Endothelial cell of umbilical vein (primary cell): ENCODE data around the gene CHST8. TPM values are rescaled to one million over a fixed set of nuclear protein-coding genes. Genes with fewer than 3 reads are reported as not detected.

Experiments used
- BruUV-seq: library from RNA; stranded (reverse); fragments of 400-500 nt; replicated peaks from 2 replicates; lab custom pipeline; 2021; lab: Mats Ljungman, UMichigan
- CTCF ChIA-PET: fragments of 300-600, 350-600 bp; sonication (Branson Sonifier 250); formaldehyde crosslinking; loops from one replicate; lab custom pipeline; 2021; ENCODE audit warnings: antibody characterized with exemption, inconsistent platforms; lab: Charles Lee
- POLR2A ChIA-PET: fragments of 300-600, 350-600 bp; sonication (Branson Sonifier 250); formaldehyde crosslinking; loops from one replicate; lab custom pipeline; 2021; ENCODE audit warnings: antibody characterized with exemption, inconsistent platforms; lab: Charles Lee
- DNase-seq: peaks from one replicate; pipeline ENCODE4 v3.0.0-alpha.2; 2011; ENCODE audit warnings: low read depth, low spot score
- FAIRE-seq: peaks from 2 replicates; lab custom pipeline; 2011; peaks lifted over from hg19 to GRCh38; lab: Jason Lieb, UNC
- H2AFZ ChIP-seq: 2 replicates; pipeline ENCODE4 v1.6.0; 2012; ENCODE audit warnings: low read depth, low read length, control low read depth, inconsistent platforms
- H3K27ac ChIP-seq: 2 replicates; pipeline ENCODE4 v1.5.1; 2011; ENCODE audit warnings: low read depth, mild to moderate bottlenecking, control low read depth, low read length, moderate library complexity; ENCODE audit not compliant: insufficient read depth
- H3K27me3 ChIP-seq, 2 experiments: 2 replicates each; pipeline versions ENCODE4 v1.6.0 to v1.6.1; 2011; ENCODE audit warnings: low read length in 2 of 2, mixed read lengths in 1 of 2; ENCODE audit not compliant: control insufficient read depth in 2 of 2, insufficient read depth in 2 of 2
- H3K36me3 ChIP-seq, 2 experiments: 2 replicates in 1 of 2; 3 replicates in 1 of 2; pipeline ENCODE4 v1.5.1; 2011; ENCODE audit warnings: low read length in 2 of 2, mild to moderate bottlenecking in 1 of 2, moderate library complexity in 1 of 2; ENCODE audit not compliant: control insufficient read depth in 2 of 2, insufficient read depth in 2 of 2; ENCODE audit errors: extremely low read depth in 1 of 2
- H3K4me1 ChIP-seq: 3 replicates; pipeline ENCODE4 v1.5.1; 2011; ENCODE audit warnings: mild to moderate bottlenecking, low read length; ENCODE audit not compliant: control insufficient read depth, insufficient read depth; ENCODE audit errors: extremely low read depth
- H3K4me2 ChIP-seq: 2 replicates; pipeline ENCODE4 v1.6.1; 2011; ENCODE audit warnings: low read length, control low read depth, mixed read lengths; ENCODE audit not compliant: insufficient read depth
- H3K4me3 ChIP-seq, 3 experiments: fragments of 200-600 bp in 1 of 3; sonication (generic), shearing (Covaris generic) in 1 of 3; replicated peaks in 1 of 3; 2 replicates each; pipeline ENCODE4 v1.5.1; 2011 to 2016; ENCODE audit warnings: control low read depth in 3 of 3, low read length in 3 of 3, mild to moderate bottlenecking in 2 of 3, inconsistent platforms in 1 of 3, low read depth in 1 of 3, moderate library complexity in 1 of 3; ENCODE audit not compliant: insufficient read depth in 1 of 3
- H3K79me2 ChIP-seq: 2 replicates; pipeline ENCODE4 v1.6.0; 2012; ENCODE audit warnings: low read length, inconsistent platforms; ENCODE audit not compliant: control insufficient read depth, insufficient read depth
- H3K9ac ChIP-seq: replicated peaks from 2 replicates; pipeline ENCODE3; 2011; ENCODE audit warnings: low read length, control low read depth; ENCODE audit not compliant: insufficient read depth; ENCODE audit errors: extremely low read depth
- H3K9me1 ChIP-seq: replicated peaks from 3 replicates; pipeline ENCODE4 v1.6.0; 2011; ENCODE audit warnings: mild to moderate bottlenecking, low read length; ENCODE audit not compliant: control insufficient read depth, insufficient read depth; ENCODE audit errors: extremely low read depth
- H3K9me3 ChIP-seq: replicated peaks from 2 replicates; pipeline ENCODE4 v1.5.1; 2012; ENCODE audit warnings: low read length, inconsistent platforms; ENCODE audit not compliant: control insufficient read depth, insufficient read depth
- H4K20me1 ChIP-seq: replicated peaks from 2 replicates; pipeline ENCODE3; 2011; ENCODE audit warnings: mild to moderate bottlenecking, low read length; ENCODE audit not compliant: control insufficient read depth, insufficient read depth; ENCODE audit errors: extremely low read depth
- EZH2 ChIP-seq: IDR thresholded peaks from 2 replicates; pipeline ENCODE4 v1.6.1; 2012; ENCODE audit warnings: borderline replicate concordance, low read depth, mild to moderate bottlenecking, moderate library complexity, low read length, inconsistent platforms; ENCODE audit not compliant: severe bottlenecking
- FOS ChIP-seq: IDR thresholded peaks from 2 replicates; pipeline ENCODE4 v1.6.1; 2011; ENCODE audit warnings: mild to moderate bottlenecking, low read length, moderate library complexity, borderline replicate concordance; ENCODE audit not compliant: insufficient read depth
- JUN ChIP-seq: IDR thresholded peaks from 2 replicates; pipeline ENCODE4 v1.6.1; 2011; ENCODE audit warnings: borderline replicate concordance, low read depth; ENCODE audit not compliant: insufficient read length, insufficient read depth
- MYC ChIP-seq: IDR thresholded peaks from one replicate; pipeline ENCODE4 v1.6.1; 2011; ENCODE audit warnings: mild to moderate bottlenecking, low read depth, low read length
- POLR2AphosphoS5 ChIP-seq: IDR thresholded peaks from 2 replicates; pipeline ENCODE4 v1.6.1; 2012; ENCODE audit warnings: low read depth, mild to moderate bottlenecking, control low read depth, low read length, moderate library complexity; ENCODE audit not compliant: insufficient read depth
- dilution Hi-C: fragments of 300-500 bp; cut with MboI; formaldehyde crosslinking; loops from one replicate; pipeline ENCODE4 v1.15.0; 2019; ENCODE audit warnings: low sequenced_read_pairs; ENCODE audit not compliant: extremely low pct_ligation_motif_present
- intact Hi-C: fragments of 100-400 bp; cut with micrococcal nuclease; formaldehyde crosslinking; loops from one replicate; pipeline ENCODE4 v1.10.0; 2022
- polyA plus RNA-seq, 4 experiments: library from polyadenylated mRNA; depleted of rRNA in 3 of 4; stranded (reverse) in 3 of 4; unstranded in 1 of 4; fragments of >200 nt; gene quantifications; 2 replicates each; pipeline versions ENCODE4 v1.2.1 to v1.2.3, GENCODE V29; 2011 to 2012; ENCODE audit warnings: missing spikeins in 1 of 4
- total RNA-seq: library from RNA; stranded (reverse); gene quantifications from 2 replicates; pipeline ENCODE4 v1.2.3, GENCODE V29; 2021
- TF ChIP-seq, protein P1 (sequence below), 2 donors: IDR thresholded peaks; 1 replicate in 1 of 2; 2 replicates in 1 of 2; pipeline ENCODE4 v1.5.1; 2011; ENCODE audit warnings: low read length in 2 of 2, mild to moderate bottlenecking in 2 of 2, moderate library complexity in 2 of 2, control low read depth in 1 of 2, inconsistent platforms in 1 of 2, low read depth in 1 of 2; ENCODE audit not compliant: insufficient read depth in 1 of 2; ENCODE audit errors: extremely low read depth in 1 of 2
- TF ChIP-seq, protein P2 (sequence below): IDR thresholded peaks from 2 replicates; pipeline ENCODE4 v1.6.1; 2011; ENCODE audit not compliant: insufficient read depth, insufficient read length

The CHST8 gene
- total and polyA plus RNA-seq, 2 donors (not counting 3 experiments of a cell fraction or from before 2014, with no cell fraction given), result not detected

DNA sequence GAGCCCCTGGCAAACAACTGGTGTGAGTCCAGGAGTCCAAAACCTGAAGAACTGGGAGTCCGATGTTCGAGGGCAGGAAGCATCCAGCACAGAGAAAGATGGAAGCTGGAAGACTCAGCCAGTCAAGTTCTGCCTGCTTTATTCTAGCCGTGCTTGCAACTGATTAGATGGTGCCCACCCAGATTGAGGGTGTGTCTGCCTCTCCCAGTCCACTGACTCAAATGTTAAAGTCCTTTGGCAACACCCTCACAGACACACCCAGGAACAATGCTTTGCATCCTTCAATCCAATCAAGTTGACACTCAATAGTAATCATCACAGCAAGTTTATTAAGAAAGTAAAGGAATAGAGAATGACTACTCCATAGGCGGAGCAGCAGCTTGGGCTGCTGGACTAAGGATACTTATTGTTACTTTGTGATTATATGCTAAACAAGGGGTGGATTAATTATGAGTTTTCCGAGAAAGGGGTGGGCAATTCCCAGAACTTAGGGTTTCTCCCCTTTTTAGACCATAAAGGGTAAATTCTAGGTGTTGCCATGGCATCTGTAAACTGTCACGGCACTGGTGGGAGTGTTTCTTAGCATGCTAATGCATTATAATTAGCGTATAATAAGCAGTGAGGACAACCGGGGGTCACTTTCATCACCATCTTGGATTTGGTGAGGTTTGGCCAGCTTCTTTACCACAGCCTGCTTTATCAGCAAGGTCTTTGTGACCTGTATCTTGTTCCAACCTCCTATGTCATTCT, 109.3 kb downstream of the CHST8 start:
- H4K20me1 ChIP-seq, result no peaks in the 10 kb centered on the region
- H3K9me1 ChIP-seq, result no peaks in the 10 kb centered on the region
- FAIRE-seq (no peak), DNase-seq (no peak)
- no peaks in the 10 kb centered on the region for H3K27me3 ChIP-seq
- dilution Hi-C loops (no loop called here), intact Hi-C loops (no loop called here)
- CTCF ChIA-PET, result no interaction called here
- BruUV-seq, result no TSS peak
- no peaks in the 10 kb centered on the region for H3K4me1 ChIP-seq
- POLR2A ChIA-PET, result no interaction called here
- no peak overlapping the region for H3K4me2 ChIP-seq
- no peak overlapping the region for H3K27ac ChIP-seq
- H3K79me2 ChIP-seq, result no peaks in the 10 kb centered on the region
- H2AFZ ChIP-seq, result no peak overlapping the region
- H3K36me3 ChIP-seq, result no peaks in the 10 kb centered on the region
- no peak overlapping the region for H3K4me3 ChIP-seq
- H3K9ac ChIP-seq, result no peak overlapping the region
- TF ChIP-seq, protein P1, sequence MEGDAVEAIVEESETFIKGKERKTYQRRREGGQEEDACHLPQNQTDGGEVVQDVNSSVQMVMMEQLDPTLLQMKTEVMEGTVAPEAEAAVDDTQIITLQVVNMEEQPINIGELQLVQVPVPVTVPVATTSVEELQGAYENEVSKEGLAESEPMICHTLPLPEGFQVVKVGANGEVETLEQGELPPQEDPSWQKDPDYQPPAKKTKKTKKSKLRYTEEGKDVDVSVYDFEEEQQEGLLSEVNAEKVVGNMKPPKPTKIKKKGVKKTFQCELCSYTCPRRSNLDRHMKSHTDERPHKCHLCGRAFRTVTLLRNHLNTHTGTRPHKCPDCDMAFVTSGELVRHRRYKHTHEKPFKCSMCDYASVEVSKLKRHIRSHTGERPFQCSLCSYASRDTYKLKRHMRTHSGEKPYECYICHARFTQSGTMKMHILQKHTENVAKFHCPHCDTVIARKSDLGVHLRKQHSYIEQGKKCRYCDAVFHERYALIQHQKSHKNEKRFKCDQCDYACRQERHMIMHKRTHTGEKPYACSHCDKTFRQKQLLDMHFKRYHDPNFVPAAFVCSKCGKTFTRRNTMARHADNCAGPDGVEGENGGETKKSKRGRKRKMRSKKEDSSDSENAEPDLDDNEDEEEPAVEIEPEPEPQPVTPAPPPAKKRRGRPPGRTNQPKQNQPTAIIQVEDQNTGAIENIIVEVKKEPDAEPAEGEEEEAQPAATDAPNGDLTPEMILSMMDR (IDR thresholded peaks at IDR 0.05; ENCODE audit: extremely low read depth in 1 of 2, insufficient read depth in 1 of 2, low read depth in 1 of 2, low read length in 2 of 2), result no peak
- TF ChIP-seq EZH2 (no peak), FOS (no peak), JUN (no peak), MYC (no peak), POLR2AphosphoS5 (no peak)
- TF ChIP-seq, protein P2, sequence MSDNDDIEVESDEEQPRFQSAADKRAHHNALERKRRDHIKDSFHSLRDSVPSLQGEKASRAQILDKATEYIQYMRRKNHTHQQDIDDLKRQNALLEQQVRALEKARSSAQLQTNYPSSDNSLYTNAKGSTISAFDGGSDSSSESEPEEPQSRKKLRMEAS, result no peak
- H3K9me3 ChIP-seq, result no peaks in the 10 kb centered on the region
